ENCODE results near the gene PET100. TPM values are rescaled to one million over a fixed set of nuclear protein-coding genes. Genes with fewer than 3 reads are reported as not detected.

The PET100 gene
- total RNA-seq, 2 experiments from 2014 or later: 132 to 163 TPM

GRCh38 chr19:7655581-7655980, 26.0 kb downstream of the PET100 start:
- no peak overlapping the region for H3K27ac Mint-ChIP-seq
- CTCF ChIA-PET: interaction anchor here (0.6 to 4.8 kb wide), 2 partner anchors 25 to 144 kb away, joined by 3 to 33 read pairs; partner anchors contain the start of gene TRAPPC5
- DNase-seq: no peak
- no peaks in the 10 kb centered on the region for H3K36me3 Mint-ChIP-seq
- no peaks in the 10 kb centered on the region for H3K9me3 Mint-ChIP-seq (ENCODE audit: low read depth)
- H3K27me3 Mint-ChIP-seq: peaks cover 2% of the 10 kb centered on the region
- ATAC-seq: no peak
- no peak overlapping the region for H3K4me3 Mint-ChIP-seq
- H3K4me1 Mint-ChIP-seq: peaks cover 29% of the 10 kb centered on the region

GRCh38 chr19:7657131-7657751, 27.6 kb downstream of the PET100 start:
- DNase-seq (no peak), ATAC-seq (no peak)
- H3K36me3 Mint-ChIP-seq: no peaks in the 10 kb centered on the region
- H3K27ac Mint-ChIP-seq: no peak overlapping the region
- CTCF ChIA-PET: interaction anchor here (1.3 to 4.8 kb wide), 2 partner anchors 23 to 143 kb away, joined by 4 to 33 read pairs; partner anchors contain the start of gene TRAPPC5
- peaks cover 25% of the 10 kb centered on the region for H3K4me1 Mint-ChIP-seq
- H3K9me3 Mint-ChIP-seq (ENCODE audit: low read depth): no peaks in the 10 kb centered on the region
- H3K27me3 Mint-ChIP-seq: no peaks in the 10 kb centered on the region
- H3K4me3 Mint-ChIP-seq: no peak overlapping the region

- ATAC-seq (peak; percentile 93), DNase-seq (peak; percentile 74)
- H3K27me3 Mint-ChIP-seq: no peaks in the 10 kb centered on the region
- H3K4me3 Mint-ChIP-seq: peak overlapping the region; percentile 70
- H3K4me1 Mint-ChIP-seq: peaks cover 20% of the 10 kb centered on the region
- peak overlapping the region; percentile 73 for H3K27ac Mint-ChIP-seq
- CTCF ChIA-PET: interaction anchor here (1.1 to 4.8 kb wide), 3 partner anchors 19 to 28 kb away, joined by 3 to 33 read pairs (median 7); partner anchors contain the start of genes MCEMP1, PET100, TRAPPC5 and XAB2
- no peaks in the 10 kb centered on the region for H3K9me3 Mint-ChIP-seq (ENCODE audit: low read depth)
- no peaks in the 10 kb centered on the region for H3K36me3 Mint-ChIP-seq
These were observed 28.7 kb downstream of the PET100 start for GRCh38 chr19:7658219-7658686.

- no peak for ATAC-seq
- DNase-seq: no peak
- no peak overlapping the region for H3K4me3 Mint-ChIP-seq
- no peaks in the 10 kb centered on the region for H3K36me3 Mint-ChIP-seq
- H3K4me1 Mint-ChIP-seq: peaks cover 18% of the 10 kb centered on the region
- H3K27me3 Mint-ChIP-seq: no peaks in the 10 kb centered on the region
- no peaks in the 10 kb centered on the region for H3K9me3 Mint-ChIP-seq (ENCODE audit: low read depth)
- no peak overlapping the region for H3K27ac Mint-ChIP-seq
- CTCF ChIA-PET: interaction anchor here (0.6 to 4.2 kb wide), 2 partner anchors 19 to 287 kb away, joined by 3 to 14 read pairs; partner anchors contain the start of gene TRAPPC5
These were observed 32.3 kb downstream of the PET100 start for GRCh38 chr19:7661744-7662538.

GRCh38 chr19:7662657-7663056, 33.1 kb downstream of the PET100 start:
- DNase-seq (no peak), ATAC-seq (no peak)
- Mint-ChIP-seq H3K9me3 (ENCODE audit: low read depth) (no peaks in the 10 kb centered on the region), H3K4me1 (peaks cover 13% of the 10 kb centered on the region), H3K4me3 (no peak overlapping the region), H3K36me3 (no peaks in the 10 kb centered on the region), H3K27ac (no peak overlapping the region), H3K27me3 (no peaks in the 10 kb centered on the region)
- CTCF ChIA-PET: interaction anchor here (0.8 to 4.2 kb wide), 3 partner anchors 11 to 165 kb away, joined by 3 to 14 read pairs (median 10); partner anchors contain the start of gene TRAPPC5

GRCh38 chr19:7663706-7664105, 34.1 kb downstream of the PET100 start:
- ATAC-seq: no peak
- Mint-ChIP-seq H3K4me3 (no peak overlapping the region), H3K27me3 (no peaks in the 10 kb centered on the region), H3K4me1 (peaks cover 4% of the 10 kb centered on the region), H3K36me3 (no peaks in the 10 kb centered on the region), H3K27ac (no peak overlapping the region), H3K9me3 (ENCODE audit: low read depth) (no peaks in the 10 kb centered on the region)
- CTCF ChIA-PET: interaction anchor here (1.2 to 4.2 kb wide), 3 partner anchors 12 to 96 kb away, joined by 3 to 14 read pairs (median 10); partner anchors contain the start of gene TRAPPC5
- no peak for DNase-seq

- H3K27me3 Mint-ChIP-seq: peaks cover 7% of the 10 kb centered on the region
- peaks cover 7% of the 10 kb centered on the region for H3K4me1 Mint-ChIP-seq
- H3K4me3 Mint-ChIP-seq: no peak overlapping the region
- CTCF ChIA-PET: interaction anchor here (4.2 kb wide), 1 partner anchor 16 kb away, joined by 14 read pairs; the partner anchor contains the start of gene TRAPPC5
- H3K9me3 Mint-ChIP-seq (ENCODE audit: low read depth): no peaks in the 10 kb centered on the region
- H3K36me3 Mint-ChIP-seq: no peaks in the 10 kb centered on the region
- no peak overlapping the region for H3K27ac Mint-ChIP-seq
- no peak for DNase-seq
- no peak for ATAC-seq
These were observed 35.5 kb downstream of the PET100 start for GRCh38 chr19:7665076-7665475.

GRCh38 chr19:7668842-7669241, 39.2 kb downstream of the PET100 start, which contains the start of gene RETN:
Gene RETN, plus strand, starts transcription at chr19:7669049. Its CDS starts 278 bp downstream, at chr19:7669327.
- ATAC-seq (no peak), DNase-seq (no peak)
- Mint-ChIP-seq H3K4me3 (no peak within 1 kb of the TSS), H3K27me3 (peaks cover 23% of the 10 kb centered on the region), H3K27ac (no peak within 1 kb of the TSS), H3K4me1 (peaks cover 13% of the 10 kb centered on the region), H3K36me3 (no peaks in the 10 kb centered on the region), H3K9me3 (ENCODE audit: low read depth) (no peaks in the 10 kb centered on the region)
- CTCF ChIA-PET: interaction anchor here (1.9 to 2.8 kb wide), 3 partner anchors 12 to 131 kb away, joined by 5 to 23 read pairs (median 11); partner anchors contain the start of gene TRAPPC5

GRCh38 chr19:7669641-7670040, 40.0 kb downstream of the PET100 start:
- H3K36me3 Mint-ChIP-seq: no peaks in the 10 kb centered on the region
- H3K9me3 Mint-ChIP-seq (ENCODE audit: low read depth): no peaks in the 10 kb centered on the region
- ATAC-seq (no peak), DNase-seq (no peak)
- no peak overlapping the region for H3K4me3 Mint-ChIP-seq
- CTCF ChIA-PET: interaction anchor here (1.6 to 2.8 kb wide), 5 partner anchors 11 to 302 kb away, joined by 5 to 23 read pairs (median 6); partner anchors contain the start of gene TRAPPC5
- H3K27ac Mint-ChIP-seq: no peak overlapping the region
- H3K27me3 Mint-ChIP-seq: peaks cover 29% of the 10 kb centered on the region
- H3K4me1 Mint-ChIP-seq: peaks cover 18% of the 10 kb centered on the region

- H3K36me3 Mint-ChIP-seq: no peaks in the 10 kb centered on the region
- peaks cover 29% of the 10 kb centered on the region for H3K27me3 Mint-ChIP-seq
These were observed 40.7 kb downstream of the PET100 start for GRCh38 chr19:7670150-7670783.

GRCh38 chr19:7670790-7671189, 41.2 kb downstream of the PET100 start:
- ATAC-seq (no peak), DNase-seq (no peak)
- Mint-ChIP-seq H3K36me3 (no peaks in the 10 kb centered on the region), H3K27me3 (peaks cover 31% of the 10 kb centered on the region), H3K27ac (no peak overlapping the region), H3K4me3 (no peak overlapping the region), H3K4me1 (peaks cover 19% of the 10 kb centered on the region), H3K9me3 (ENCODE audit: low read depth) (no peaks in the 10 kb centered on the region)
- CTCF ChIA-PET: interaction anchor here (1.6 to 2.1 kb wide), 5 partner anchors 10 to 303 kb away, joined by 4 to 11 read pairs (median 5); partner anchors contain the start of gene TRAPPC5

More at GRCh38 chr19:7670150-7670783, 40.7 kb downstream of the PET100 start:
- DNase-seq: peak; percentile 57
- Mint-ChIP-seq H3K4me3 (peak overlapping the region; percentile 46), H3K27ac (no peak overlapping the region), H3K9me3 (ENCODE audit: low read depth) (no peaks in the 10 kb centered on the region), H3K4me1 (peaks cover 18% of the 10 kb centered on the region)
- CTCF ChIA-PET: interaction anchor here (1.6 to 2.8 kb wide), 6 partner anchors 10 to 303 kb away, joined by 4 to 23 read pairs (median 6); partner anchors contain the start of gene TRAPPC5
- peak; percentile 60 for ATAC-seq

- peaks cover 30% of the 10 kb centered on the region for H3K4me1 Mint-ChIP-seq
- no peak for ATAC-seq
- H3K4me3 Mint-ChIP-seq: no peak overlapping the region
- H3K27me3 Mint-ChIP-seq: peaks cover 42% of the 10 kb centered on the region
- H3K27ac Mint-ChIP-seq: no peak overlapping the region
- no peaks in the 10 kb centered on the region for H3K36me3 Mint-ChIP-seq
- no peaks in the 10 kb centered on the region for H3K9me3 Mint-ChIP-seq (ENCODE audit: low read depth)
- CTCF ChIA-PET: interaction anchor here (2.1 kb wide), 1 partner anchor 8 kb away, joined by 11 read pairs; the partner anchor contains the start of gene TRAPPC5
- no peak for DNase-seq
These were observed 42.9 kb downstream of the PET100 start for GRCh38 chr19:7672522-7672921.
